Stimulated activated CD4-positive, alpha-beta T cell treated with anti-CD3 and anti-CD28 coated beads, Interleukin-1b, Interleukin-23, amount 100 ng/mL, for 24 hours (primary cell): ENCODE results near the gene UNC13C.

ENCODE experiments used
- DNase-seq, 4 experiments: peaks; one replicate each; pipeline ENCODE4 v3.0.0-alpha.2; 2020; ENCODE audit warnings: low read depth in 4 of 4, low spot score in 1 of 4

The UNC13C gene

GRCh38 chr15:54619180-54619579 is 640.9 kb downstream of the UNC13C start:
- no peak for DNase-seq

GRCh38 chr15:54620916-54621315 is 642.7 kb downstream of the UNC13C start:
- no peak for DNase-seq

GRCh38 chr15:54636147-54636546 is 657.9 kb downstream of the UNC13C start:
- DNase-seq: no peak

GRCh38 chr15:54638666-54639065 is 660.4 kb downstream of the UNC13C start:
- DNase-seq: no peak

- DNase-seq: no peak
These were observed 662.6 kb downstream of the UNC13C start for GRCh38 chr15:54640873-54641272.

- no peak for DNase-seq
These were observed 666.6 kb downstream of the UNC13C start for GRCh38 chr15:54644796-54645195.

- DNase-seq: no peak
These were observed 681.4 kb downstream of the UNC13C start for GRCh38 chr15:54659646-54660045.

GRCh38 chr15:54660356-54660755 is 682.1 kb downstream of the UNC13C start:
- no peak for DNase-seq

GRCh38 chr15:54675241-54675640 is 697.0 kb downstream of the UNC13C start:
- DNase-seq: no peak

GRCh38 chr15:54681584-54681983 is 703.3 kb downstream of the UNC13C start:
- DNase-seq: no peak
